Esophagus squamous epithelium (tissue), 4 donors: ENCODE data around the gene IL20RB.

ENCODE experiments used
- CTCF ChIP-seq, 6 experiments: fragments of 450-650 bp in 4 of 6; fragments of 200-600 bp in 2 of 6; sonication (generic) in 2 of 6; IDR thresholded peaks; one replicate each; pipeline ENCODE4 v1.5.1; 2016 to 2019; ENCODE audit warnings: antibody characterized with exemption in 6 of 6, mild to moderate bottlenecking in 4 of 6, moderate library complexity in 4 of 6
- POLR2A ChIP-seq, 4 donors: fragments of 450-650 bp; IDR thresholded peaks; one replicate each; pipeline ENCODE4 v1.6.1; 2017; ENCODE audit warnings: antibody characterized with exemption in 4 of 4, mild to moderate bottlenecking in 4 of 4, moderate library complexity in 3 of 4

DNA sequence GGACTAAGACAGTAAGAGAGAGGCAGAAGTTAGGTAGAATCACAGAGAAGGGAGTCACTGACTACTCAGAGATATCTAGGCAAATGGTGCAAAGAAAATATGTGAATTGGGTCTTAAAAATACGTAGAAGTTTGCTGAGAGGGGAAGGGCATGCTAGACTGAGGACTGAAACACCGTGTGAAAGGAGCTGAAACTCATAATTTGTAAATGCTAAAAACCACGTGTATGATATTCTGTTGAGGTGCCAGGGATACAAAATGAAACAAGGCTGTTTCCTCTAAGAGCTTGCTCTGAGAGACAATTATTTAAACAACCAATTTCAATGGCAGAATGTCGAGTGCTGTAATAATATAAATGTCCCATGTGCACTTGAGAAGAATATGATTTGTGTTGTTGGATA is 48.6 kb upstream of the IL20RB start:
- TF ChIP-seq CTCF (IDR thresholded peaks at IDR 0.05): no peak
- TF ChIP-seq POLR2A (IDR thresholded peaks at IDR 0.05): no peak
